Measurements from ENCODE around the gene GABRA1.

The GABRA1 gene

DNA sequence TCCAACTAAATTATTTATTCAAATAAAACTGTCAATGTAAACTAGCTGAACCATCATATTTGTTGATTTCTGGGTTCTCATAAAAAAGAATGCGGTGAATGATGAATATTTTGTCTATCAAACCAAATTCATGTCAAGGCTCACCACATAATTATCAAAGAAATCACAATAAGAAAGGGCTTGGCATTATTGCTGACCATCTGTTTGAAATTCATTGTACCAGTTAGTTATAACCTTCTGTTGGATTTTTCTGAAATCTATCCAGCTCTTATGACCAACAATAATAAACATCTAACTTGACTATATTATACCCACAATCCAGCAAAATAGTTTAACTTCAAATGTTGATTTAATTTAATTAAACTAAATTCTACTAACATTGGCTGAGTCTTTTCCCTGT is 53.1 kb downstream of the GABRA1 start:
- Histone ChIP-seq H3K9me3 (ENCODE audit: low read length) (no peaks in the 10 kb centered on the region), H3K79me2 (ENCODE audit: insufficient read depth, low read length) (no peaks in the 10 kb centered on the region), H3K4me1 (ENCODE audit: insufficient read depth, low read length, severe bottlenecking) (no peaks in the 10 kb centered on the region), H2AFZ (ENCODE audit: low read length) (no peak overlapping the region), H4K20me1 (ENCODE audit: insufficient read depth, low read length) (no peaks in the 10 kb centered on the region), H3K4me3 (ENCODE audit: low read depth, low read length, poor library complexity, severe bottlenecking) (no peak overlapping the region), H3K27me3 (ENCODE audit: insufficient read depth, low read length) (no peaks in the 10 kb centered on the region), H3K9ac (ENCODE audit: low read length) (no peak overlapping the region), H3K9me2 (ENCODE audit: low read depth, low read length) (no peaks in the 10 kb centered on the region), H3K4me2 (ENCODE audit: low read length) (no peak overlapping the region), H3F3A (ENCODE audit: insufficient read depth, low read length) (no peaks in the 10 kb centered on the region), H3K36me3 (ENCODE audit: insufficient read depth, low read length) (no peaks in the 10 kb centered on the region), H3K27ac (ENCODE audit: low read depth, low read length, poor library complexity, severe bottlenecking) (no peak overlapping the region)
- TF ChIP-seq, protein P1, sequence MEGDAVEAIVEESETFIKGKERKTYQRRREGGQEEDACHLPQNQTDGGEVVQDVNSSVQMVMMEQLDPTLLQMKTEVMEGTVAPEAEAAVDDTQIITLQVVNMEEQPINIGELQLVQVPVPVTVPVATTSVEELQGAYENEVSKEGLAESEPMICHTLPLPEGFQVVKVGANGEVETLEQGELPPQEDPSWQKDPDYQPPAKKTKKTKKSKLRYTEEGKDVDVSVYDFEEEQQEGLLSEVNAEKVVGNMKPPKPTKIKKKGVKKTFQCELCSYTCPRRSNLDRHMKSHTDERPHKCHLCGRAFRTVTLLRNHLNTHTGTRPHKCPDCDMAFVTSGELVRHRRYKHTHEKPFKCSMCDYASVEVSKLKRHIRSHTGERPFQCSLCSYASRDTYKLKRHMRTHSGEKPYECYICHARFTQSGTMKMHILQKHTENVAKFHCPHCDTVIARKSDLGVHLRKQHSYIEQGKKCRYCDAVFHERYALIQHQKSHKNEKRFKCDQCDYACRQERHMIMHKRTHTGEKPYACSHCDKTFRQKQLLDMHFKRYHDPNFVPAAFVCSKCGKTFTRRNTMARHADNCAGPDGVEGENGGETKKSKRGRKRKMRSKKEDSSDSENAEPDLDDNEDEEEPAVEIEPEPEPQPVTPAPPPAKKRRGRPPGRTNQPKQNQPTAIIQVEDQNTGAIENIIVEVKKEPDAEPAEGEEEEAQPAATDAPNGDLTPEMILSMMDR (IDR thresholded peaks at IDR 0.05; ENCODE audit: low read length) = no peak
- no peak for TF ChIP-seq EZH2 (IDR thresholded peaks at IDR 0.05; ENCODE audit: borderline replicate concordance, low read length)

DNA sequence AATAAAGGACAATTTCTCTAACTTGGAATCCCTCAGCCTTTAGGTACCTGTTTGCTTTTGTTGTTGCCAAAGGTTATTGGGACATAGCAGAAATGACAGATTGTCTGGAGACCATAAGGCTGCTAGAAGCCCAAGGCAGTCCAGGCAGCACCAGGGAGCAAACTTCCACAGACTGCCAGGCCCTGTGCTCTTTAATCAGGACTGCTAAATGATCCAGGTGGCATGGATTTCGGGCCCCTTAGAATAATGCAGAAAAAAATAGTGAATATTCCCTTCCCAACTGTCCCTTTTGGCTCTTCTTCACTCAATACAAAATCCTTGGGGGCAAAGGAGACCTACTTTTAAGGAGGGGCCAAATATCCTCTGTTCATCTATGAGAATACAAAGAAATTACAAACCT is 73.9 kb downstream of the GABRA1 start:
- Histone ChIP-seq H3F3A (ENCODE audit: insufficient read depth, low read length) (no peaks in the 10 kb centered on the region), H3K79me2 (ENCODE audit: insufficient read depth, low read length) (no peaks in the 10 kb centered on the region), H3K4me2 (ENCODE audit: low read length) (no peak overlapping the region), H3K9me2 (ENCODE audit: low read depth, low read length) (no peaks in the 10 kb centered on the region), H3K27ac (ENCODE audit: low read depth, low read length, poor library complexity, severe bottlenecking) (no peak overlapping the region), H2AFZ (ENCODE audit: low read length) (no peak overlapping the region), H3K9me3 (ENCODE audit: low read length) (no peaks in the 10 kb centered on the region), H3K4me1 (ENCODE audit: insufficient read depth, low read length, severe bottlenecking) (no peaks in the 10 kb centered on the region), H4K20me1 (ENCODE audit: insufficient read depth, low read length) (no peaks in the 10 kb centered on the region), H3K36me3 (ENCODE audit: insufficient read depth, low read length) (no peaks in the 10 kb centered on the region), H3K27me3 (ENCODE audit: insufficient read depth, low read length) (no peaks in the 10 kb centered on the region), H3K4me3 (ENCODE audit: low read depth, low read length, poor library complexity, severe bottlenecking) (no peak overlapping the region), H3K9ac (ENCODE audit: low read length) (no peak overlapping the region)
- no peak for TF ChIP-seq EZH2 (IDR thresholded peaks at IDR 0.05; ENCODE audit: borderline replicate concordance, low read length)
- TF ChIP-seq, protein P1 (IDR thresholded peaks at IDR 0.05; ENCODE audit: low read length) = no peak

DNA sequence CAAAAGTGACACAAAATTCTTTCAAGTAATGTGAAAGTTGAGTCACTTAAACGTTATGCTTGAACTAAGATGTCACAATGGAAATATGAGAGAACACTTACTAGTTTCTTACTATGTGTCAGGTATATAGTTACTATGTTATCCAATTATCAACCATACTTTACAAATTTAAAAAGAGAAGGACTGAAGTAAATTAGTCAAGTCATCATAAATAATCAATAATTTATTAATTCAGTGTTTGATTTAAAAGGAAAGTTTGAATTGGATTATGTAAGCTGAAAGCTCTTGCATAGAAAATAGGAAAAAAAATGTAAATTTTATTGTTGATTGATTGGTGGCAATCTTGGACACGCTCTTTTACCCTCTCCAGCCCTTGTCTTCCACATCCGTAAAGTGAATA is 76.3 kb downstream of the GABRA1 start:
- no peak overlapping the region for H3K4me3 ChIP-seq (ENCODE audit: low read depth, low read length, poor library complexity, severe bottlenecking)
- no peak overlapping the region for H2AFZ ChIP-seq (ENCODE audit: low read length)
- no peak for TF ChIP-seq EZH2 (IDR thresholded peaks at IDR 0.05; ENCODE audit: borderline replicate concordance, low read length)
- TF ChIP-seq, protein P1 (IDR thresholded peaks at IDR 0.05; ENCODE audit: low read length) = no peak
- no peak overlapping the region for H3K9ac ChIP-seq (ENCODE audit: low read length)
- H3K9me2 ChIP-seq (ENCODE audit: low read depth, low read length) = no peaks in the 10 kb centered on the region
- no peaks in the 10 kb centered on the region for H3K79me2 ChIP-seq (ENCODE audit: insufficient read depth, low read length)
- H3K9me3 ChIP-seq (ENCODE audit: low read length) = no peaks in the 10 kb centered on the region
- no peaks in the 10 kb centered on the region for H3K36me3 ChIP-seq (ENCODE audit: insufficient read depth, low read length)
- H3F3A ChIP-seq (ENCODE audit: insufficient read depth, low read length) = no peaks in the 10 kb centered on the region
- no peak overlapping the region for H3K4me2 ChIP-seq (ENCODE audit: low read length)
- H3K4me1 ChIP-seq (ENCODE audit: insufficient read depth, low read length, severe bottlenecking) = no peaks in the 10 kb centered on the region
- no peaks in the 10 kb centered on the region for H3K27me3 ChIP-seq (ENCODE audit: insufficient read depth, low read length)
- no peaks in the 10 kb centered on the region for H4K20me1 ChIP-seq (ENCODE audit: insufficient read depth, low read length)
- no peak overlapping the region for H3K27ac ChIP-seq (ENCODE audit: low read depth, low read length, poor library complexity, severe bottlenecking)

Measured in OCI-LY1 (cell line).